ENCODE data around the gene FCGR3B.
"Not testable (repeated sequence)": the region's sequence is repeated elsewhere in the genome, so short reads cannot be mapped to it uniquely, and the experiment has no call there.

DNA sequence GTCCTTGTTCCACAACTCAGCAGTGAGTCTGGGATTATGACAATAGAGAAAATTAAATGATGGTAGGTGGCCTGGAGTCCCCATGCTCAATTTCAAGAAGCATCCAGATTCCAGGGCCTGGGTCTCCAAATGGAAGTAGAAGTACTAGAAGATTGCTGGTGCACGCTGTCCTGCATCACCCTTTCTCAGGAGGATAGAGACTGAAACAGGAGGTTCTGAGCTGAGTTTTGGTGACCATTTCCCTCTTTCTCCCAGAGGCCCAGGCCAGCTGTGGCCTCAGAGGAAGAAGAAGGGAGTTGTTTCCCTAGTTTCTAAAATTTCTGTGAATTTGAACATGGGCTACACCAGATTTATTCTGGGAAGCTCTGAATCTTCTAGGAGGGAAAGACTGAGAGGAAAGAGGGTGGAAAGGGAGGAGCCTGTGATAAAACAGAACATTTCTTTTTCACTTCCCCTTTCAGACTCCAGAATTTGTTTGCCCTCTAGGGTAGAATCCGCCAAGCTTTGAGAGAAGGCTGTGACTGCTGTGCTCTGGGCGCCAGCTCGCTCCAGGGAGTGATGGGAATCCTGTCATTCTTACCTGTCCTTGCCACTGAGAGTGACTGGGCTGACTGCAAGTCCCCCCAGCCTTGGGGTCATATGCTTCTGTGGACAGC lies 31.8 kb upstream of the FCGR3B start, which contains the start of gene FCGR2B:
- TF ChIP-seq ZNF384 (IDR thresholded peaks at IDR 0.05); SUZ12 (IDR thresholded peaks at IDR 0.05); FOXK2 (IDR thresholded peaks at IDR 0.05); BHLHE40 (IDR thresholded peaks at IDR 0.05; ENCODE audit: borderline replicate concordance); FOXA1 (IDR thresholded peaks at IDR 0.05); SP1 (IDR thresholded peaks at IDR 0.05); FOXM1 (IDR thresholded peaks at IDR 0.05; ENCODE audit: borderline replicate concordance); ELF4 (IDR thresholded peaks at IDR 0.05); ARNT (IDR thresholded peaks at IDR 0.05); CTBP1 (IDR thresholded peaks at IDR 0.05; ENCODE audit: borderline replicate concordance); L3MBTL2 (conservative IDR thresholded peaks at IDR 0.05); TARDBP (IDR thresholded peaks at IDR 0.05); LEF1 (IDR thresholded peaks at IDR 0.05; ENCODE audit: borderline replicate concordance): not testable (repeated sequence)
- TF ChIP-seq, protein P1, sequence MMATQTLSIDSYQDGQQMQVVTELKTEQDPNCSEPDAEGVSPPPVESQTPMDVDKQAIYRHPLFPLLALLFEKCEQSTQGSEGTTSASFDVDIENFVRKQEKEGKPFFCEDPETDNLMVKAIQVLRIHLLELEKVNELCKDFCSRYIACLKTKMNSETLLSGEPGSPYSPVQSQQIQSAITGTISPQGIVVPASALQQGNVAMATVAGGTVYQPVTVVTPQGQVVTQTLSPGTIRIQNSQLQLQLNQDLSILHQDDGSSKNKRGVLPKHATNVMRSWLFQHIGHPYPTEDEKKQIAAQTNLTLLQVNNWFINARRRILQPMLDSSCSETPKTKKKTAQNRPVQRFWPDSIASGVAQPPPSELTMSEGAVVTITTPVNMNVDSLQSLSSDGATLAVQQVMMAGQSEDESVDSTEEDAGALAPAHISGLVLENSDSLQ (IDR thresholded peaks at IDR 0.05) = not testable (repeated sequence)
